ENCODE results near the gene THEM5.

The THEM5 gene

DNA sequence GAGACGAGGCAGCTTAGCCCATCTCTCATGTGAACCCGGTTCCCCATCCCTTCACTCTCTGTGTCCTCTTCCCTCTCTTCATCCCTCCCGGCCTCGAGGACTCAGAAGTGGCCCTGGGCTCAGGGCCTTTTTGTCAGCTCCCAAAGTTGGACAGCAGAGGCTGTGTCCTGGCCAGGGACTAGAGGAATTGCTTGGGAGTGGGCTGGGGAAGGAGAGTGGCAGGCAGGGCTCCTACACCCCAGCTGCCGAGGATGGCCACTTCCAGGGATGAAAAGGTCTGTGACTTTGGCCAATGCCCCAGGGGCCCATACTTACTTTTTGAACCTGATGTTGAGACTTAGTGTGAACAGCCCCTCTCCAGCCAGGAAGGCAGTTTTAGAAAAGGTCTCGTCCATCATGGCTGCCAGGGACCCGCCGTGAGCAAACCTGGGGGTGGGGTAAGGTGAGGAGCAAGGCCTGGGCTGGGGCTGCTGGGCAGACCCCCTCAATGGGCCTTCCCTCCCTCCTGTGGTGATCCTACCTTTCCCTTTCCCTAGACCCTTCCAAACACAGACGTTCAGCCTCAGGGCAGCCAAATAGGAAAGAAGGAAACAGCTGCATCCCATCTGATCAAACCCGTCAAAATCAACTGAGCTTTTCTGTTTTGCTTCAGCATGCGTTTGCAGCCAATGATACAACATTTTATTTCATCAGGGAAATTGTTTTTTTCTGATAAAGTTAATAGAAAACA lies 5.5 kb downstream of the THEM5 start:
- Histone ChIP-seq H3K27ac (no peak overlapping the region), H3K4me3 (no peak overlapping the region)
- no peak for DNase-seq (ENCODE audit: low spot score)
- TF ChIP-seq, protein P1, sequence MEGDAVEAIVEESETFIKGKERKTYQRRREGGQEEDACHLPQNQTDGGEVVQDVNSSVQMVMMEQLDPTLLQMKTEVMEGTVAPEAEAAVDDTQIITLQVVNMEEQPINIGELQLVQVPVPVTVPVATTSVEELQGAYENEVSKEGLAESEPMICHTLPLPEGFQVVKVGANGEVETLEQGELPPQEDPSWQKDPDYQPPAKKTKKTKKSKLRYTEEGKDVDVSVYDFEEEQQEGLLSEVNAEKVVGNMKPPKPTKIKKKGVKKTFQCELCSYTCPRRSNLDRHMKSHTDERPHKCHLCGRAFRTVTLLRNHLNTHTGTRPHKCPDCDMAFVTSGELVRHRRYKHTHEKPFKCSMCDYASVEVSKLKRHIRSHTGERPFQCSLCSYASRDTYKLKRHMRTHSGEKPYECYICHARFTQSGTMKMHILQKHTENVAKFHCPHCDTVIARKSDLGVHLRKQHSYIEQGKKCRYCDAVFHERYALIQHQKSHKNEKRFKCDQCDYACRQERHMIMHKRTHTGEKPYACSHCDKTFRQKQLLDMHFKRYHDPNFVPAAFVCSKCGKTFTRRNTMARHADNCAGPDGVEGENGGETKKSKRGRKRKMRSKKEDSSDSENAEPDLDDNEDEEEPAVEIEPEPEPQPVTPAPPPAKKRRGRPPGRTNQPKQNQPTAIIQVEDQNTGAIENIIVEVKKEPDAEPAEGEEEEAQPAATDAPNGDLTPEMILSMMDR (IDR thresholded peaks at IDR 0.05): no peak

DNA sequence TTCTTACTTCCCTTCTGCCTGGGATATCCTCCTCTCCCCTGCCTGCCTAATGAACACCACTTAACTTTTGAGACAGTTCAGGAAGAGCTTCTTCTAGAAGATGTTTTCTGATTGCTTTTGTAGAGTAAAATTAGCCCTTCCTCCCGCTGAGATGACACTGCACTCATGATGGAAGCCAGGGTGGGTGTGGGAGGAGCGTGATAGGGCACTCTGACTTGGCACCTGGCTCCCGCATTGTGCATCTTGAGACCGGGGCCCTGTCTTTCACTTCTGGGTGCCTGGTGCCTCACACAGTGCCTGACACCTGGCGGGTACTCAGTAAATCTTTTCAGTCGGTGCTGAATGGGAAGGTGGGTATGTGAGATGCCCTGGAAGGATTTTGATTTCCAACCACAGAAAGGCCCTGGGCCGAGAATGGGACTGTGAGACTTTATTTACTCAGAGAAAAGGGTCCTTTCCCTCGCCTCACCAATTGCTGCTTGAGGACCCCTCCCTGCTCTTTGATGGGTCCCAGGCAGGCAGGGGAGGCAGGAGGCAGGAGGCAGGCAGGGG lies 6.8 kb downstream of the THEM5 start:
- H3K4me3 ChIP-seq: no peak overlapping the region
- no peak for DNase-seq (ENCODE audit: low spot score)
- TF ChIP-seq, protein P1 (IDR thresholded peaks at IDR 0.05): no peak
- H3K27ac ChIP-seq: no peak overlapping the region

DNA sequence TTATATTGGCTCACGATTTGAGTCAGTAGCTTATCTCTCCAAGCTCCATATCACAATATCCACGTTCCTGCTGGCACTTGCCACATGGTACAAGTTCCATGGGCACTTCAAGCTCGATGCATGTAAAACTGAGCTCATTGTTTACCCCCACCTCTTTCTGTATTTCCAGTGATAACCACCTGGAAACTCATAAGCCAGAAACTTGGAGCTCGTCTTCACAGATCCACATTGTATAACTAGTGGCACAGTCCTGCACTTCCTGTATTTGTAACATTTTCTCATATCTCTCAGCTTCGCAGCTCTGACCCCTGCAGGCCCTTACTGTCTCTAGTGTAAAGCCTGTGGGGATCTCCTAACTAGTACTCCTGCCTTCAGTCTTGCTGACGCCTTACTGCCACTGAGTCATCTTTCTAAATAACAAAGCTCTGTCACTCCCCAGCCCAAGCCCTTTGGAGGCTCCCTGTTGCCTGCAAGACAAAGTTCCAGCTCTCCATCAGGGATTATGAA lies 7.4 kb downstream of the THEM5 start:
- H3K27ac ChIP-seq: no peak overlapping the region
- TF ChIP-seq, protein P1 (IDR thresholded peaks at IDR 0.05): no peak
- H3K4me3 ChIP-seq: no peak overlapping the region
- no peak for DNase-seq (ENCODE audit: low spot score)

DNA sequence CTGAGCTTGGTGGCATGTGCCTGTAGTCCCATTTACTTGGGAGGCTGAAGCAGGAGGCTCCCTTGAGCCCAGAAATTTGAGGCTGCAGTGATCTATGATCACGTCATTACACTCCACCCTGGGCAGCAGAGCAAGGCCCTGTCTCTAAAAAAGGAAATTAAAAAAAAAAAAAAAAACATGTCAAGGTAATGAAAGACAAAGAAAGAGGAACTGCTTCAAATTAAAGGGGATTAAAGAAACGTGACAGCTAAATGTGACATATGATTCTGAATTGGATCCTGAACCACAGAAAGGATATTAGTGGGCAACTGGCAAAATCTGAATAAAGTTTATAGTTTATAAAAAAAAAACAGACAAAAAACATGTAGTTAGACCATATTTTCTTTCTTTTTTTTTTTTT lies 10.1 kb downstream of the THEM5 start:
- TF ChIP-seq, protein P1 (IDR thresholded peaks at IDR 0.05): no peak

DNA sequence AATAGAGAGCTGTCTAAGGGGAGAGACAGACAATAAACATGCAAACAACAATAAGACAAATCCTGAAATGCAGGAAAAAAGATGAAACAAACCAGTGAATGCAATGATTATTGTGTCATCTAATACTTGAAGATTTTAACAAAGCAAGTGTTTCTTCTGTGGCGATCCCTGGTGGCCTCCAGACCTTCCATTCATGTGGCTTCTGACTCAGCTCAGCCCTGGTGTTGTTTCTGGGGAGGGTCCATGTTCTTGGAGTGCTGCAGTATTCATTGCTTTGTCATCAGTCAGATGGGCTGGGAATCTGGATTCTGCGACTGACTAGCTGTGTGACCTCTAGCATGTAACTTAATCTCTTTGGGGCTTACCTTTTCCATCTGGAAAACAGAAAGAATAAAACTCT lies 12.4 kb downstream of the THEM5 start:
- H3K27ac ChIP-seq: no peak overlapping the region
- H3K4me3 ChIP-seq: no peak overlapping the region
- TF ChIP-seq, protein P1 (IDR thresholded peaks at IDR 0.05): no peak
- no peak for DNase-seq (ENCODE audit: low spot score)

More for the DNA sequence above, 10.1 kb downstream of the THEM5 start:
- DNase-seq (ENCODE audit: low spot score): no peak
- Histone ChIP-seq H3K27ac (no peak overlapping the region), H3K4me3 (no peak overlapping the region)

DNA sequence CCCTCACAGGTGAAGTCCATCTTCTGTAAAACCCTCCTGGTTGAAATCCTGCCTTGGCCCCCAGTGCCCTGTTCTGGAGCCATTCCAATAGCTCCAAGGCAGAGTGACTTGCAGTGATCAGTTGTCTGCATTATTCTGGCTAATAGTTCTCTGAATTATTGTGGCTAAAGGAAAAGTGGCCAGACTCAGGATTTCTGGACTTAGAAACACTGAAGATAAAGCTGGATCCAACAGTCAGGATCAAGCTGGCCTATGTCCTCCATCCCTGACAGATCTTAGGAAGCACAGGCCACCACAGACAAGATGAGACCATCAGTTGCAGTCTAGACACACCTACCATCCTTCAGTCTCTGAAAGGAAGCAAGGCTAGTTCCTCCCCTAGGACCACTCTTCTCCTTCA lies 13.1 kb downstream of the THEM5 start:
- no peak overlapping the region for H3K27ac ChIP-seq
- DNase-seq (ENCODE audit: low spot score): no peak
- H3K4me3 ChIP-seq: no peak overlapping the region
- TF ChIP-seq, protein P1 (IDR thresholded peaks at IDR 0.05): no peak

Measured in coronary artery (tissue), 2 donors.